Heart left ventricle (tissue), 16 donors: ENCODE measurements around the gene SARM1. TPM values are rescaled to one million over a fixed set of nuclear protein-coding genes. Genes with fewer than 3 reads are reported as not detected.

ENCODE experiments used
- ATAC-seq, 4 donors: fragments of 200-7000 bp; cut with Tn5 transposase; one replicate each; pipeline ENCODE4 v1.9.1; 2020 to 2022; ENCODE audit warnings: moderate library complexity in 4 of 4, mild to moderate bottlenecking in 3 of 4, moderate number of reproducible peaks in 1 of 4
- DNase-seq, 5 donors: peaks; one replicate each; pipeline ENCODE4 v3.0.0-alpha.2; 2020
- H3K27ac ChIP-seq, 12 donors: fragments of 200-600 bp; sonication (generic) in 4 of 12; one replicate each; pipeline versions ENCODE4 v1.5.0 to v1.8.0; 2016 to 2022; ENCODE audit warnings: mild to moderate bottlenecking in 2 of 12
- H3K27me3 ChIP-seq, 9 donors: fragments of 200-600 bp; sonication (generic) in 2 of 9; one replicate each; pipeline versions ENCODE4 v1.5.1 to v1.8.0; 2016 to 2022; ENCODE audit warnings: mild to moderate bottlenecking in 3 of 9
- H3K36me3 ChIP-seq, 9 donors: fragments of 200-600 bp; sonication (generic) in 2 of 9; one replicate each; pipeline versions ENCODE4 v1.5.0 to v1.8.0; 2018 to 2022; ENCODE audit warnings: mild to moderate bottlenecking in 2 of 9
- H3K4me1 ChIP-seq, 12 donors: fragments of 200-600 bp; sonication (generic) in 4 of 12; one replicate each; pipeline versions ENCODE4 v1.5.0 to v1.8.0; 2016 to 2022; ENCODE audit warnings: mild to moderate bottlenecking in 3 of 12
- H3K4me3 ChIP-seq, 12 donors: fragments of 200-600 bp; sonication (generic) in 4 of 12; one replicate each; pipeline versions ENCODE4 v1.5.0 to v1.8.0; 2017 to 2022; ENCODE audit warnings: mild to moderate bottlenecking in 9 of 12, moderate library complexity in 4 of 12
- H3K9me3 ChIP-seq, 12 donors: fragments of 200-600 bp; sonication (generic) in 4 of 12; one replicate each; pipeline versions ENCODE4 v1.5.0 to v1.8.0; 2016 to 2022; ENCODE audit warnings: mild to moderate bottlenecking in 1 of 12
- POLR2A ChIP-seq, 2 donors: fragments of 450-650 bp; IDR thresholded peaks; one replicate each; pipeline ENCODE4 v1.6.1; 2017; ENCODE audit warnings: antibody characterized with exemption in 2 of 2, mild to moderate bottlenecking in 2 of 2, moderate library complexity in 2 of 2
- WGBS, 4 donors: extraction: QIAGEN DNeasy Blood & Tissue Kit in 2 of 4; methylation state at CpG; one replicate each; pipeline versions ENCODE4 v1.1.5 to v1.1.7; 2013 to 2018; 5-methylcytosine and 5-hydroxymethylcytosine counted together
- intact Hi-C, 10 donors: fragments of 100-400 bp; cut with DNase I; formaldehyde crosslinking; loops; one replicate each; pipeline versions ENCODE4 v1.11.1 to v1.14.2; 2022
- polyA plus RNA-seq, 2 donors: library from polyadenylated mRNA; stranded (reverse); fragments of 200-250 nt; gene quantifications; one replicate each; pipeline ENCODE4 v1.2.3, GENCODE V29; 2013
- total RNA-seq, 9 donors: library from RNA; depleted of rRNA in 2 of 9; stranded (reverse); fragments of >200 nt in 2 of 9; fragmentation: NEBNext Ultra II Directional in 3 of 9; extraction: Animal tissue kit (Norgen Biotek cat#: 25700) in 3 of 9; gene quantifications; one replicate each; pipeline versions ENCODE4 v1.1.0 to v1.2.4, GENCODE V29; 2016 to 2023
- TF ChIP-seq, protein P1 (sequence below), 12 donors: fragments of 200-600 bp; sonication (generic) in 4 of 12; IDR thresholded peaks; one replicate each; pipeline versions ENCODE4 v1.5.0 to v1.8.0; 2018 to 2022; ENCODE audit warnings: antibody characterized with exemption in 12 of 12, mild to moderate bottlenecking in 5 of 12
- donor health status: ischemic (EF 13 %, LVEDD 7.1; RV severe dilation, severe dysfunction).
- donor health status: healthy with polysubstance abuse.
- donor health status: DM: no; HTN: yes; CAD: no.
- donor health status: DM: no; HTN: no; CAD: no.
- donor health status: ischemic (EF 25% LVEDD 6.9; RV normal size, moderate dysfunction).
- donor health status: ischemic (EF 25% LVEDD 5.7; RV mildly dilated, moderate dysfunction).
- donor health status: healthy.
- donor health status: DM: yes; HTN: yes; CAD: no.
- donor health status: ischemic (EF 35%, LVEDD 5.7; RV mildly dilated, moderate dysfunction).
- donor health status: nonischemic (EF 11% LVEDD 7.7; RV severe dilation, severe dysfunction).
- donor health status: DM: yes; HTN: yes; CAD: no.
- donor health status: PGD.
- donor health status: ischemic (EF 29% LVEDD 5.4; RV normal size, mild dysfunction).
- donor health status: nonischemic (EF 23%, LVEDD 6.1; RV moderate dilation, normal function).

Gene SARM1
- total and polyA plus RNA-seq, 11 donors = 3.7 to 11.3 (median 7.6) TPM

DNA sequence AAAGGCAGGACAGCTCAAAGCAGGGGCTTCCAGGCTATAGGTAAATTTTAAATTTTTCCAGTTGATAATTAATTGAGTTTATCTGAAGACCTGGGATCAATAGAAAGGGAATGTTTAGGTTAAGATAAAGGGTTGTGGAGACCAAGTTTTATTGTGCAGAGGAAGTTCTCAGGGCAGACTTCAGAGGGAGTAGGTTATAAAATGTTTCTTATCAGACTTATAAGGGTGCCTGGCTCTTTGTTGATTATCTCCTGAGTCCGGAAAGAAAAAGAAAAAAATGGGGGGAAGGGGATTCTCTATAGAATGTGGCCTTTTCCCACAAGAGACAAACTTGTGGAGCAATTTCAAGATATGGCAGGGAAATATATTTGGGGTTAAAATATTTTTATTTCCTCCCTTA, 18.6 kb downstream of the SARM1 start:
- Histone ChIP-seq H3K4me3 (no peak overlapping the region), H3K9me3 (no peaks in the 10 kb centered on the region), H3K27ac (no peak overlapping the region), H3K27me3 (no peaks in the 10 kb centered on the region), H3K36me3 (peaks cover 0 to 81% (median 61%) of the 10 kb centered on the region in 9 donors), H3K4me1 (peaks cover 0 to 6% (median 0%) of the 10 kb centered on the region in 12 donors)
- TF ChIP-seq, protein P1, sequence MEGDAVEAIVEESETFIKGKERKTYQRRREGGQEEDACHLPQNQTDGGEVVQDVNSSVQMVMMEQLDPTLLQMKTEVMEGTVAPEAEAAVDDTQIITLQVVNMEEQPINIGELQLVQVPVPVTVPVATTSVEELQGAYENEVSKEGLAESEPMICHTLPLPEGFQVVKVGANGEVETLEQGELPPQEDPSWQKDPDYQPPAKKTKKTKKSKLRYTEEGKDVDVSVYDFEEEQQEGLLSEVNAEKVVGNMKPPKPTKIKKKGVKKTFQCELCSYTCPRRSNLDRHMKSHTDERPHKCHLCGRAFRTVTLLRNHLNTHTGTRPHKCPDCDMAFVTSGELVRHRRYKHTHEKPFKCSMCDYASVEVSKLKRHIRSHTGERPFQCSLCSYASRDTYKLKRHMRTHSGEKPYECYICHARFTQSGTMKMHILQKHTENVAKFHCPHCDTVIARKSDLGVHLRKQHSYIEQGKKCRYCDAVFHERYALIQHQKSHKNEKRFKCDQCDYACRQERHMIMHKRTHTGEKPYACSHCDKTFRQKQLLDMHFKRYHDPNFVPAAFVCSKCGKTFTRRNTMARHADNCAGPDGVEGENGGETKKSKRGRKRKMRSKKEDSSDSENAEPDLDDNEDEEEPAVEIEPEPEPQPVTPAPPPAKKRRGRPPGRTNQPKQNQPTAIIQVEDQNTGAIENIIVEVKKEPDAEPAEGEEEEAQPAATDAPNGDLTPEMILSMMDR (IDR thresholded peaks at IDR 0.05) = no peak
- TF ChIP-seq POLR2A (IDR thresholded peaks at IDR 0.05) = no peak
- intact Hi-C loops = no loop called here
- no peak for DNase-seq
- 82 to 92% (median 88%) methylated on average over 1 of the region's 1 CpG for WGBS, 4 donors
- no peak for ATAC-seq

DNA sequence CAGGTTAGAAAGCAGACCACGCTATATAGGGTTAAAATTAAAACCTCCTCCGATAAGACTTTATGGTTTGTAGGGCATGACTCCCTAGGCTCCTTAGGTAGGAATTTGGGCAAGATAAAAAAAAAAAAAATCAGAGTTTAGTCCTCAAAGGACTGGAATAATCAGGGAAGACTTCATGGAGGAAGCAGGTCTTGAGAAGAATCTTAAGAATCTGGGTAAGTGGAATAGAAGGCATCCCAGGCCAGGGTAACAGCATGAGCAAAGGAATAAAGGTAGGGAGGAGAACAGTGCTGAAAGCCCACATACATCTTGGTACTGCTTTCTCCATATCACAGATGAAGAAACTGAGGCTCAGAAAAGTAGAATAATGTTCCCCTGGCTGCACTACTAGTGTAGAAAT, 19.1 kb downstream of the SARM1 start:
- peaks cover 0 to 2% (median 0%) of the 10 kb centered on the region in 12 donors for H3K4me1 ChIP-seq
- DNase-seq (no peak), ATAC-seq (no peak)
- H3K9me3 ChIP-seq = no peaks in the 10 kb centered on the region
- H3K36me3 ChIP-seq = peaks cover 0 to 85% (median 65%) of the 10 kb centered on the region in 9 donors
- H3K27ac ChIP-seq = no peak overlapping the region
- TF ChIP-seq, protein P1 (IDR thresholded peaks at IDR 0.05) = no peak
- TF ChIP-seq POLR2A (IDR thresholded peaks at IDR 0.05) = no peak
- no peaks in the 10 kb centered on the region for H3K27me3 ChIP-seq
- WGBS, 4 donors = 88 to 93% (median 92%) methylated on average over 2 of the region's 2 CpGs
- no peak overlapping the region for H3K4me3 ChIP-seq
- intact Hi-C loops = no loop called here

DNA sequence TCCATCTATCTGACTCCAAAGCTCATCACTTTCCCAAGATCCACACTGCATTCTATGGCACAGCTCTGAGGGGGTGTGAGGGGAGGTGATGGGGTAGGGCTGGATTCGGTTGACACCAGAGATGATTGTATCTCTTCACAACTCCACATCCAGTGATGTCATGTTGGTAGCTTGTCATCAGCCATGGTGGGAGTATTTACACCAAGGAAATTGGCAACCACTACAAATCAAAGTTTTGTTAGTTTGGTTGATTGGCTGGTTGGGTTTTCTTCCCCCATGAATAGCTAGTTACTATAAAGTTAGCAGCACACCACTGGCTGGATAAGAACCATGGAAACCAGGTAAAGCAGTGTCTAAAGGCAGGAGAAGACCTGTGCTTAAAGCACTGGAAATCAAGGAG, 19.5 kb downstream of the SARM1 start:
- Histone ChIP-seq H3K27ac (no peak overlapping the region), H3K9me3 (no peaks in the 10 kb centered on the region), H3K4me1 (no peaks in the 10 kb centered on the region), H3K27me3 (no peaks in the 10 kb centered on the region), H3K36me3 (peaks cover 0 to 89% (median 69%) of the 10 kb centered on the region in 9 donors), H3K4me3 (no peak overlapping the region)
- DNase-seq = no peak
- ATAC-seq = no peak
- 77 to 92% (median 86%) methylated on average over 1 of the region's 1 CpG for WGBS, 4 donors
- intact Hi-C loops = no loop called here
- TF ChIP-seq, protein P1 (IDR thresholded peaks at IDR 0.05) = no peak
- TF ChIP-seq POLR2A (IDR thresholded peaks at IDR 0.05) = no peak

DNA sequence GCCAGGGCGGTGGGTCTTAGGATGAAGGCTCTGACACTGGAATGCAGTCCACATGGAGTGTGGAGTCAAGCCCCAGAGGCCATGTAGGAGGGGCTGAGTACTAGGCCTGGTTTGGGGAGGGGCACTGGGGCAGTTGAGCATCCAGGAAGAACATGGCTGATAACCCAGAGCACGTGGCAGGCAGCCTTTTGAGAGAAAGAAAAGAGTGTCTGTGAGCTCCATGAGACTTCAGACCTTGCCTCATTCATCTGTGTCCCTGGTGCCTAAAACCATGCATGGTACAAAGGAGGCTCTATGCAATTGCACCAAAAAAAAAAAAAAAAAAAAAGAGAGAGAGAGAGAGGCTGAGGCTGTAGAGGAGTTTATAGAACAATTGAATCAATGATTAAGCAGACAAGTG, 19.9 kb downstream of the SARM1 start:
- Histone ChIP-seq H3K9me3 (no peaks in the 10 kb centered on the region), H3K36me3 (peaks cover 0 to 92% (median 74%) of the 10 kb centered on the region in 9 donors), H3K27ac (no peak overlapping the region), H3K4me1 (no peaks in the 10 kb centered on the region), H3K4me3 (no peak overlapping the region), H3K27me3 (no peaks in the 10 kb centered on the region)
- no peak for ATAC-seq
- DNase-seq = no peak
- intact Hi-C loops = no loop called here
- TF ChIP-seq, protein P1 (IDR thresholded peaks at IDR 0.05) = no peak
- TF ChIP-seq POLR2A (IDR thresholded peaks at IDR 0.05) = no peak
- WGBS, 4 donors = 50 to 91% (median 66%) methylated on average over 2 of the region's 2 CpGs
